GM21381 (cell line): ENCODE results near the gene NPPA.
"Not testable (repeated sequence)": the region's sequence is repeated elsewhere in the genome, so short reads cannot be mapped to it uniquely, and the experiment has no call there.

Experiments
- ATAC-seq: cut with Tn5 transposase; IDR thresholded peaks from one replicate; pipeline ENCODE4 v1.9.1; 2021; ENCODE audit warnings: mild to moderate bottlenecking, moderate library complexity; ENCODE audit not compliant: unreplicated experiment

Gene NPPA

DNA sequence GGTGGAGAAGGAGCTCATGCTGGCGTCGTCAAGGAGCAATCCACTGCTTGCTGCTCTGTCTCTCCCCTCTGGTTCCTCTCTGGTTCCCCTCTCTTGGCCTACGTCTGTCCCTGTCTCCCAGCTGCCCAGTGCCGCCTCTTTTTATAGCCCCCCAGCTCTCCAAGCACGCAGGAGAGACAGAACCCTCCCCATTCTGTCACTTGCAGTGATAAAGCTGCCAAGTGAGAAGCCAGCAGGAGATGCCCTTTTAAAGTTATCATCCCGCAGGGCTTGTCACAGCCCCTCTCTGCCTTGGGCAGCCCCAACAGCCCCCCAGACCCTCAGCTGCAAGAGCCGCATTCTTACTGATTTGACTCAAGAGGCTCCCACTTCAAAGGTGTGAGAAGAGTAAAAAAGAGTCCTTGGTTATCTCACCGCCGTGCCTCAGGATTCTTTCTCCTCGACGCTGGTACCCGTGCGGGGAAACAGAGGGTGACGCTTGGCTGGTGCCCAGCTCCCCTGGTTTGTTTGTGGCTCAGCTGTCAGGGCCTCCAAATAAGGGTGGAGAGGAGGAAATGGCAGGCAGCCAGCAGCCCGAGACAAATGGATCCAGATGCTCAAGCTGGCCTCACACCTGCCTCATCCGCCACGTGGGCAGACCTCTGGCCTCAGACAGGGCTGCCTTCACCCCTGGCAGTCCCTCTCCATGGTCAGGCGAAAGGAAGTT, at the start of gene NPPA:
Gene NPPA (minus strand): TSS at position 117 of the 706 bp plus-strand sequence. CDS start 99 bp downstream, at position 18.
- no peak for ATAC-seq

DNA sequence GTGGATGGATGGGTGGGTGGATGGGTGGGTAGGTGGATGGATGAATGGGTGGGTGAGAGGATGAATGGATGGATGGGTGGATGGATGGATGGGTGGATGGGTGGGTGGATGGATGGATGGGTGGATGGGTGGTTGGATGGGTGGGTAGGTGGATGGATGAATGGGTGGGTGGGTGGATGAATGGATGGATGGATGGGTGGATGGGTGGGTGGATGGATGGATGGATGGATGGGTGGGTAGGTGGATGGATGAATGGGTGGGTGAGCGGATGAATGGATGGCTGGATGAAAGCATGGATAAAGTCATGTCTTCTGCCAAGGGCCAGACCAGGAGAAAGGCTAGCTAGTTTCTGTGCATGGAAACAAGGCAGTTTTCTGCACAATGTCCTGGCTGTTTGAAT, 46.9 kb upstream of the NPPA start:
- not testable (repeated sequence) for ATAC-seq

DNA sequence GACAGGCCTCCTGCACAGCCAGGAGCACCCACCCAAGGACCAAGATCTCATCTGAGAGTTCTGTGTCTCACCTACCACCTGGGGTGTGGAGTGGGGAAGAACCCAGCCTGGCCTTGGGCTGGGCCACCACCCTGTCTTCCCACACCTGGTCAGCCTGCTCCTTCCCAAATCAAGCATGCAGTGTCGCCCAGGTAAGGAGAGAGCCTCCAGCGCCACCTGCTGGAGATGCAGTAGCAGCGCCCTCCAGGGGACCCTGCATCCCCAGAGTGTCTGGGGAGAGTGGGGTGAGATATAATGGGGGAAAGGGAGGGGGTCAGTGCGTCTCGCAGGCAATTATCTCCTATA, 46.3 kb upstream of the NPPA start:
- no peak for ATAC-seq

GRCh38 chr1:11891433-11892186, 44.0 kb upstream of the NPPA start:
- ATAC-seq, result no peak

DNA sequence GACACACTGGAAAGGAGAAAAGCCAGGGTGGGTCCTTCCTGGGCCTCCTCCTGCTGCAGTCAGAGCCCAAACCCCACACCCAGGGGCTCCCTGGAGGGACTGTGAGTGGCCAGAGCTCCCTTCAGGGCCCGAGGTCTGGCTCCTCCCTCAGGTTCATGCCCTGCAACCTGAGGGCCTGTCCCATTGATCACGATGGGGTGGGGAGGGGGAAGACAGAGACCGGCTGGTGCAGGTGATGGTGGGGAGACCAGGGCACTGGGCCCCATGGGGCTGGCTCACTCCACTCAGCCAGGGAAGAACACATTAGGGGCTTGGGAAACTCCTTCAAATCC, 41.3 kb upstream of the NPPA start:
- ATAC-seq, result no peak

- ATAC-seq, result no peak
Measured at GRCh38 chr1:11888206-11888876, 40.8 kb upstream of the NPPA start.

DNA sequence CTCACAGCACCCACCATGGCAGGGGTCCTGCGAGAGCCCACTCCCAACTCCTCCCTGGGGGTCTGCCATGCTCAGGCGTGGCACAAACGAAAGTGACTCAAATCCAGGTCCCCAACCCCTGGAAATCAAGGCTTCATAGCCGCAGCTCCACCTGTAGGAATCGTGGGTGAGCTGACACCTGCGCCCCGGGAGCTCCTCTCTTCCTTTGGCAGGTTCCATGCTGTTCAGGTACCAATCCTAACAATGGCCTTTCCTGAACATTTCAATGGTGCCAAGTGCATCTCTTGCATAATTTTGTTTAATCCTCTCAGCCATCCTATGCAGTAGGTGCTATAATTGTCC, 40.1 kb upstream of the NPPA start:
- ATAC-seq, result no peak

DNA sequence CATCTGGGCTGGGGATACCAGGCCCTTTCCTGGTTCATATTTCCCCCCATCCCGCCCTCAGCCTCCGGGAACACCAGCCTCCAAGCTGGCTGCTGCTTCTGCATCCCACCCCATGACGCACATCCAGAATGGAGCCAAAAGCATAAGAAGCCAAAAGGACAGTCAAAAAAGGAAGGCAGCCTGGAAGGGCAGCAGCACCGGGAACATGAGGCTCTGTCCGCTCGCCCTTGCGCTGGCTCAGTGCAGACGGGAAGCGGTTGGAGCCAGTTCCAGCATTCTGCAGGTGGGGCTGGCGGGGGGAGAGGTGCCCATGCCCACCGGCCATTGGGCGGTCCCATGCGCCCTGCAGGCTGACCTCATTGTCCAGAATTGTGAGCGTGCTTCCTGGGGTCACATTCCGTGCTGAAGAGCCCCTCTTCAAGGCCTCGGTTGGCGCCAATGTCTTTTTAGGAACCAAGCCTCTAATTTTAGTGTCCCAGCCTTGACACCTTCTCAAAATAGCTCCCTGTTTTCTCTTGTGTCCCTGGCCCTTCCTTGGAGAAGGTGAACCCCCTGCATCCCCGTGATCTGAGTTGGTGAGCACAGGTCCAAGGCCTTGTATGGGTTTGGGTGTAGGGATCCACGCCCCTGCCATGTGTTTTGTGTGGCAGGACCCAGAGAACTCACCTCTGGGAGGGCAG, 39.5 kb upstream of the NPPA start:
- no peak for ATAC-seq

GRCh38 chr1:11885916-11886315, 38.3 kb upstream of the NPPA start:
- no peak for ATAC-seq

DNA sequence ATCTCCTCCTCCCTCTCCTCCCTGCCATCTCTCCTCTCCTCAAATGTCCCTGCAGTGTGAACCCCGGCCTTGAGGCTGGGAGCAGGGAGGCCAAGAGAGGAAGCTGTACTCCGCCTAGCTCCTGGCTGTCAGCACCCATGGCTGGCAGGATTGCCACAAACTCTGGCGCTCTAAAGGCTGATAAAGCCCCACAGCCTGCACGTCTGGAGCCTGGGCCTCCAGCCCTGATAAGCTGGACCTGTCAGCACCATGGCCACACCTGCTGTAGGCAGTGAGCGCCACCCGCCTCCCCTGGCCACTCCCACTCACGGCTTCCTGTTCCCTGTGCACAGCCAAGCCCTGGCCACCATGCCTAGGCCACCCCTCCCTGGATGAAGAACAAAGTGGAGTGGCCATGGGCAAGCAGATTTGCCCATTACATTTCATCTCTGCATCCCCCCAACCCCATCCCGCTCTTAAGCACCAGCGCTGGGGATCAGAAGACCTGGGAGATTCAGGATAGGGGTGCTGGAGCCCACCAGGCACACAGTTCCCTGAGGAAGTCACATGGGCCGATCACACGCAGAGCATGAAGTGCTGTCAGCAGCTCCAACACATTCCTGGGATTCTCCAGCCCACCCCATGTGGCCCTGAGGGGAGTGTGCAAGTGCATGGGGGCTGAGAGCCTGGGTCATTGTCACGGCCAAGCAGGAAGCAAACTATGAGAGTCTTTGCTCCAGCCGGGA, 35.4 kb upstream of the NPPA start:
- no peak for ATAC-seq

GRCh38 chr1:11881749-11882441, 34.3 kb upstream of the NPPA start:
- no peak for ATAC-seq

GRCh38 chr1:11880911-11881748, 33.5 kb upstream of the NPPA start:
- ATAC-seq, result no peak

DNA sequence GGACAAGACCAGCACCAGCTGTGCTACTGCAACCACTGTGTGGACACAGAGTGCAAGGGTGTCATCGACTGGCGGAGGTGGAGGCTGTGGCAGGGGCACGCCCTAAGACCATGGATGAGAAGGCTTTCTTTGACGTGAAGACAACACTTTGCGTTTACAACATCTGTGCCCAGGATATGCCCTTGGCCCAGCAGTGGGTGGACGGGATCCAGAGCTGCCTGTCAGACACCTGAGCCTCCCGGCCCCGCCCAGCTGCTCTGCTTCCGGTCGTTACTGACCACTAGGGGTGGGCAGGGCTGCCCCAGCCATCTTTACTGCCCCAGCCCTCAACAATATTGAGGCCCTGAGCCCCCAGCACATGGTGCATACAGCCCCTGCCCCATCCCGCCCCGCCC, 32.6 kb upstream of the NPPA start:
- no peak for ATAC-seq

- no peak for ATAC-seq
Measured at GRCh38 chr1:11879311-11880180, 32.0 kb upstream of the NPPA start.

DNA sequence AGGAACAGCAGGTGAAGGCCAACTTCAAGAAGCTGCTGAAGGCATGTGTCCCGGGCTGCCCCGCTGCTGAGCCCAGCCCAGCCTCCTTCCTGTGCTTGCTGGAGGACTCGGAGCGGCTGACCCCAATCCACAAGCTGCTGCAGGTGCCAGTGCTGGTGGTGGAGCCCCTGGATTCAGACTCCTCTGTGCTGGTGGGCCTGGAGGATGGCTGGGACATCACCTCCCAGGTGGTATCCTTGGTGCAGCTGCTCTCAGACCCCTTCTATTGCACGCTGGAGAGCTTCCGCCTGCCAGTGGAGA, 31.3 kb upstream of the NPPA start:
- no peak for ATAC-seq

DNA sequence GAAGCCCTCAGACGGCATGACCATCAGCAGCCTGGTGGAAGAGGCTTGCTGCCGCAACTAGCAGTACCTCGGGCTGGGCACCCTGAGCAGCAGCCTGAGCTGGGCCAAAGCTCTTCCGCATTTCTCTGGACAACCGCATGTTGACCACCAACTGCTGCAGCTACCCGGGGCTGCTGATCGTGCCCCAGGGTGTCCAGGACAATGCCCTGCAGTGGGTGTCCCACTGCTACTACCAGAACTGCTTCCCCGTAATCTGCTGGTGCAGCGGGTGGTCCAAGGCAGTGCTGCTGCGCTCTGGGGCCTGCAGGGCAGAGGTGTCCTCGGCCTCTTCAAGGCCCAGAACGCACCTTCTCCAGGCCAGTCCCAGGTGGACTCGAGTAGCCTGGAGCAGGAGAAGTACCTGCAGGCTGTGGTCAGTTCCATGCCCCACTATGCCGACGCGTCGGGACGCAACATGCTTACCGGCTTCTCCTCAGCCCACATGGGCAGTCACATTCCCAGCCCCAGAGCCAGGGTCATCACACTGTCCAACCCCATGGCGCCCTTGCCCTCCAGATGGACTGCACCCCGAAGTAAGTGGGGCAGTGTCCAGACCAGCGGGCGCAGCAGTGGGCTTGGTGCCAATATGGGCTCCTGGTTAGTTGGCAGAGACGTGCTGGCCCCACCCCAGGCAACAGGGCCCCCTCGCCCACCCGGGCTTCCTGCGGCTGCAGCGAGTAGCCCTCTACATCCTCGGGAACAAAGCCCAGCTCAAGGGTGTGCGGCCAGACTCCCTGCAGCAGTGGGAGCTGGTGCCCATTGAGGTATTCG, 30.7 kb upstream of the NPPA start:
- ATAC-seq, result no peak

GRCh38 chr1:11877074-11877473, 29.5 kb upstream of the NPPA start:
- ATAC-seq, result no peak

GRCh38 chr1:11875094-11875493, 27.5 kb upstream of the NPPA start:
- ATAC-seq, result no peak
